IPS DF 6.9 (cell line): Measurements from ENCODE around the gene RBFOX2.
"Not testable (repeated sequence)": the region's sequence is repeated elsewhere in the genome, so short reads cannot be mapped to it uniquely, and the experiment has no call there.

Source experiments
- DNase-seq: peaks from one replicate; pipeline ENCODE4 v3.0.0-alpha.2; 2013; ENCODE audit warnings: low read depth, low spot score
- H3K27ac ChIP-seq: one replicate; pipeline ENCODE4 v1.5.1; 2013; ENCODE audit warnings: low read length, control low read depth
- H3K27me3 ChIP-seq: 2 replicates; pipeline ENCODE4 v1.6.1; 2013; ENCODE audit warnings: mild to moderate bottlenecking, low read length; ENCODE audit not compliant: control insufficient read depth, insufficient read depth
- H3K36me3 ChIP-seq: 2 replicates; pipeline ENCODE4 v1.6.1; 2013; ENCODE audit warnings: low read length; ENCODE audit not compliant: control insufficient read depth, insufficient read depth
- H3K4me1 ChIP-seq: 2 replicates; pipeline ENCODE4 v1.6.1; 2013; ENCODE audit warnings: low read length; ENCODE audit not compliant: control insufficient read depth, insufficient read depth
- H3K4me3 ChIP-seq: 2 replicates; pipeline ENCODE4 v1.5.1; 2013; ENCODE audit warnings: mild to moderate bottlenecking, low read length
- H3K9me3 ChIP-seq: 2 replicates; pipeline ENCODE4 v1.6.1; 2013; ENCODE audit warnings: low read length, inconsistent platforms; ENCODE audit not compliant: control insufficient read depth, insufficient read depth
- WGBS: extraction: QIAGEN DNeasy Blood & Tissue Kit; methylation state at CpG from one replicate; pipeline ENCODE4 v1.1.7; 2013; ENCODE audit warnings: mixed read lengths, missing lambda C conversion rate; ENCODE audit not compliant: insufficient read length, insufficient coverage; 5-methylcytosine and 5-hydroxymethylcytosine counted together

Gene RBFOX2

GRCh38 chr22:35721960-35722359 is 306.7 kb downstream of the RBFOX2 start:
- Histone ChIP-seq H3K4me1 (no peaks in the 10 kb centered on the region), H3K9me3 (no peaks in the 10 kb centered on the region), H3K4me3 (no peak overlapping the region), H3K27ac (no peak overlapping the region), H3K27me3 (no peaks in the 10 kb centered on the region), H3K36me3 (no peaks in the 10 kb centered on the region)
- no peak for DNase-seq
- no CpG with 5 or more reads among the region's 4 CpGs for WGBS

GRCh38 chr22:35719212-35719875 is 309.3 kb downstream of the RBFOX2 start:
- Histone ChIP-seq H3K27ac (no peak overlapping the region), H3K4me1 (no peaks in the 10 kb centered on the region; the same call in 1 of the 2 replicates), H3K36me3 (no peaks in the 10 kb centered on the region), H3K4me3 (no peak overlapping the region), H3K27me3 (no peaks in the 10 kb centered on the region), H3K9me3 (no peaks in the 10 kb centered on the region)
- WGBS: no CpG with 5 or more reads among the region's 15 CpGs
- DNase-seq: peak; percentile 16

- DNase-seq: no peak
- Histone ChIP-seq H3K27me3 (no peaks in the 10 kb centered on the region), H3K9me3 (no peaks in the 10 kb centered on the region), H3K27ac (no peak within 1 kb of the TSS), H3K36me3 (no peaks in the 10 kb centered on the region), H3K4me3 (no peak within 1 kb of the TSS), H3K4me1 (no peaks in the 10 kb centered on the region; the same call in 1 of the 2 replicates)
- no CpG with 5 or more reads among the region's 3 CpGs for WGBS
Measured at GRCh38 chr22:35717572-35717971, 311.1 kb downstream of the RBFOX2 start, which contains the start of gene APOL5. APOL5 (plus strand) TSS chr22:35717872; CDS start chr22:35717872, 0 bp downstream.

GRCh38 chr22:35712672-35713071 is 316.0 kb downstream of the RBFOX2 start:
- no peaks in the 10 kb centered on the region for H3K9me3 ChIP-seq
- H3K4me3 ChIP-seq: no peak overlapping the region
- WGBS: no CpG with 5 or more reads among the region's 2 CpGs
- no peaks in the 10 kb centered on the region; the same call in 1 of the 2 replicates for H3K4me1 ChIP-seq
- H3K27me3 ChIP-seq: no peaks in the 10 kb centered on the region
- H3K36me3 ChIP-seq: no peaks in the 10 kb centered on the region
- H3K27ac ChIP-seq: no peak overlapping the region
- DNase-seq: no peak

GRCh38 chr22:35711336-35711735 is 317.3 kb downstream of the RBFOX2 start:
- H3K27ac ChIP-seq: no peak overlapping the region
- no CpG with 5 or more reads among the region's 4 CpGs for WGBS
- no peaks in the 10 kb centered on the region for H3K27me3 ChIP-seq
- H3K4me3 ChIP-seq: no peak overlapping the region
- no peaks in the 10 kb centered on the region for H3K36me3 ChIP-seq
- no peaks in the 10 kb centered on the region; the same call in 1 of the 2 replicates for H3K4me1 ChIP-seq
- no peaks in the 10 kb centered on the region for H3K9me3 ChIP-seq
- no peak for DNase-seq

- DNase-seq: no peak
- Histone ChIP-seq H3K27me3 (no peaks in the 10 kb centered on the region), H3K9me3 (no peaks in the 10 kb centered on the region), H3K4me1 (no peaks in the 10 kb centered on the region), H3K36me3 (no peaks in the 10 kb centered on the region), H3K4me3 (no peak overlapping the region), H3K27ac (no peak overlapping the region)
- no CpG with 5 or more reads among the region's 7 CpGs for WGBS
Measured at GRCh38 chr22:35708917-35709316, 319.7 kb downstream of the RBFOX2 start.

- no CpG with 5 or more reads among the region's 7 CpGs for WGBS
- Histone ChIP-seq H3K4me3 (no peak overlapping the region), H3K27ac (no peak overlapping the region), H3K27me3 (no peaks in the 10 kb centered on the region), H3K4me1 (no peaks in the 10 kb centered on the region), H3K36me3 (no peaks in the 10 kb centered on the region), H3K9me3 (no peaks in the 10 kb centered on the region)
- no peak for DNase-seq
Measured at GRCh38 chr22:35708453-35708852, 320.2 kb downstream of the RBFOX2 start.

GRCh38 chr22:35705141-35705540 is 323.5 kb downstream of the RBFOX2 start:
- Histone ChIP-seq H3K4me1 (no peaks in the 10 kb centered on the region), H3K9me3 (no peaks in the 10 kb centered on the region), H3K27me3 (no peaks in the 10 kb centered on the region), H3K4me3 (no peak overlapping the region), H3K27ac (no peak overlapping the region), H3K36me3 (no peaks in the 10 kb centered on the region)
- no peak for DNase-seq
- WGBS: no CpG with 5 or more reads among the region's 3 CpGs

GRCh38 chr22:35703861-35704584 is 324.6 kb downstream of the RBFOX2 start:
- no peak for DNase-seq
- Histone ChIP-seq H3K4me3 (no peak overlapping the region), H3K9me3 (no peaks in the 10 kb centered on the region), H3K27me3 (no peaks in the 10 kb centered on the region), H3K27ac (no peak overlapping the region), H3K4me1 (no peaks in the 10 kb centered on the region), H3K36me3 (no peaks in the 10 kb centered on the region)
- no CpG with 5 or more reads among the region's 7 CpGs for WGBS

- not testable (repeated sequence) for DNase-seq, H3K36me3 ChIP-seq, H3K27ac ChIP-seq, H3K4me3 ChIP-seq, H3K27me3 ChIP-seq, H3K9me3 ChIP-seq, H3K4me1 ChIP-seq
- WGBS: no CpG with 5 or more reads among the region's 6 CpGs
Measured at GRCh38 chr22:35699852-35700251, 328.8 kb downstream of the RBFOX2 start.
